ENCODE data around the gene MGST3.
"Not testable (repeated sequence)": the region's sequence is repeated elsewhere in the genome, so short reads cannot be mapped to it uniquely, and the experiment has no call there.

The MGST3 gene

GRCh38 chr1:165630629-165631341 lies at the start of gene MGST3:
TSS of gene MGST3 (plus strand) at chr1:165631234. CDS start at chr1:165649848, 18,614 bp downstream.
- peak; percentile 92 for DNase-seq (ENCODE audit: low spot score)
- TF ChIP-seq, protein P1, sequence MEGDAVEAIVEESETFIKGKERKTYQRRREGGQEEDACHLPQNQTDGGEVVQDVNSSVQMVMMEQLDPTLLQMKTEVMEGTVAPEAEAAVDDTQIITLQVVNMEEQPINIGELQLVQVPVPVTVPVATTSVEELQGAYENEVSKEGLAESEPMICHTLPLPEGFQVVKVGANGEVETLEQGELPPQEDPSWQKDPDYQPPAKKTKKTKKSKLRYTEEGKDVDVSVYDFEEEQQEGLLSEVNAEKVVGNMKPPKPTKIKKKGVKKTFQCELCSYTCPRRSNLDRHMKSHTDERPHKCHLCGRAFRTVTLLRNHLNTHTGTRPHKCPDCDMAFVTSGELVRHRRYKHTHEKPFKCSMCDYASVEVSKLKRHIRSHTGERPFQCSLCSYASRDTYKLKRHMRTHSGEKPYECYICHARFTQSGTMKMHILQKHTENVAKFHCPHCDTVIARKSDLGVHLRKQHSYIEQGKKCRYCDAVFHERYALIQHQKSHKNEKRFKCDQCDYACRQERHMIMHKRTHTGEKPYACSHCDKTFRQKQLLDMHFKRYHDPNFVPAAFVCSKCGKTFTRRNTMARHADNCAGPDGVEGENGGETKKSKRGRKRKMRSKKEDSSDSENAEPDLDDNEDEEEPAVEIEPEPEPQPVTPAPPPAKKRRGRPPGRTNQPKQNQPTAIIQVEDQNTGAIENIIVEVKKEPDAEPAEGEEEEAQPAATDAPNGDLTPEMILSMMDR (IDR thresholded peaks at IDR 0.05; ENCODE audit: extremely low read depth, insufficient read depth, missing control alignments), result no peak
- in situ Hi-C loops (cut with MboI; ENCODE audit: low pct_unique_long_range_greater_than_20kb, low sequenced_read_pairs, unreplicated experiment), result no loop called here

GRCh38 chr1:165581926-165582325 lies 49.1 kb upstream of the MGST3 start:
- TF ChIP-seq, protein P1 (IDR thresholded peaks at IDR 0.05; ENCODE audit: extremely low read depth, insufficient read depth, missing control alignments), result no peak
- in situ Hi-C loops (cut with MboI; ENCODE audit: low pct_unique_long_range_greater_than_20kb, low sequenced_read_pairs, unreplicated experiment), result no loop called here
- no peak for DNase-seq (ENCODE audit: low spot score)

- TF ChIP-seq, protein P1 (IDR thresholded peaks at IDR 0.05; ENCODE audit: extremely low read depth, insufficient read depth, missing control alignments), result no peak
- in situ Hi-C loops (cut with MboI; ENCODE audit: low pct_unique_long_range_greater_than_20kb, low sequenced_read_pairs, unreplicated experiment), result no loop called here
- no peak for DNase-seq (ENCODE audit: low spot score)
Observed at GRCh38 chr1:165586398-165586797, 44.6 kb upstream of the MGST3 start.

GRCh38 chr1:165591391-165591790 lies 39.6 kb upstream of the MGST3 start:
- DNase-seq (ENCODE audit: low spot score); in situ Hi-C loops (cut with MboI; ENCODE audit: low pct_unique_long_range_greater_than_20kb, low sequenced_read_pairs, unreplicated experiment): not testable (repeated sequence)

DNA sequence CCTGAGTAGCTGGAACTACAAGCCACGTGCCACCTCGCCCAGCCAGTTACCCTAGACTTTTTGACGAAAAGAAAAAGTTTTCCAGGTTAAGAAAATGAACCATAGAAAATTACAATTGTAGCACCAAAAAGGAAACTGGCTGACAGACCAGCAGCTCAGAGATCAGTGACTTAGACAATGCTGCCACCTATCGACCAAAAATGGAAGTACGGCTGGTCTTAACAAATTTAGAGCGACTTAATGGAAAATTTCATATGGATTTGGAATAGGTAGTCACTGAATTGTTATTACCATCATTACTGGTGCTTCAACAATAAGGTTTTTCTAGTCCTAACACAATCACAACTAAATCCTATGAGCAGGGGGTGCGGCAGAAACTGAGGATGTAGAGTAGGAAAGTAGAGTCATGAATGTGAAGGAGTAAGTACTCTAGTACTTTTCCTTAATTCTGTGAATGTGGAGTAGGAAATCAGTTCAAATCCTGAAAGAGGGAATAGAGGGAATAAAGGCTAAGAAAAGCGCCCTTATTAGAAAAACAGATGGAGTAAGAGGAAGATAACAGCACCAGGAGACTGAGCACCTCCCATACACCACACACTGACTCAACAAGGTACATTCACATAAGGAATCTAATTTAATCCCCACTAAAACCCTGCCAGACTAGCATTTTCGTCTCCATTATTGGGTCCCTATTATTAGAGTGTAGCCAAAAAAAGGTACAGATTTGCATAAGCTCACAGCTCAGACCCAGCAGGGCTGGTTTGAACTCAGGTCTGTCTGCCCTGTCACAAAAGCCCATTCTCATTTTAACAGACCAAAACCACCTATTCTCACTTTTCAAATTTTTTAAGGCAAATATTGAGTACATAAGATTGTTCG lies 37.9 kb upstream of the MGST3 start:
- in situ Hi-C loops (cut with MboI; ENCODE audit: low pct_unique_long_range_greater_than_20kb, low sequenced_read_pairs, unreplicated experiment), result no loop called here
- TF ChIP-seq, protein P1 (IDR thresholded peaks at IDR 0.05; ENCODE audit: extremely low read depth, insufficient read depth, missing control alignments), result peak; percentile 81

DNA sequence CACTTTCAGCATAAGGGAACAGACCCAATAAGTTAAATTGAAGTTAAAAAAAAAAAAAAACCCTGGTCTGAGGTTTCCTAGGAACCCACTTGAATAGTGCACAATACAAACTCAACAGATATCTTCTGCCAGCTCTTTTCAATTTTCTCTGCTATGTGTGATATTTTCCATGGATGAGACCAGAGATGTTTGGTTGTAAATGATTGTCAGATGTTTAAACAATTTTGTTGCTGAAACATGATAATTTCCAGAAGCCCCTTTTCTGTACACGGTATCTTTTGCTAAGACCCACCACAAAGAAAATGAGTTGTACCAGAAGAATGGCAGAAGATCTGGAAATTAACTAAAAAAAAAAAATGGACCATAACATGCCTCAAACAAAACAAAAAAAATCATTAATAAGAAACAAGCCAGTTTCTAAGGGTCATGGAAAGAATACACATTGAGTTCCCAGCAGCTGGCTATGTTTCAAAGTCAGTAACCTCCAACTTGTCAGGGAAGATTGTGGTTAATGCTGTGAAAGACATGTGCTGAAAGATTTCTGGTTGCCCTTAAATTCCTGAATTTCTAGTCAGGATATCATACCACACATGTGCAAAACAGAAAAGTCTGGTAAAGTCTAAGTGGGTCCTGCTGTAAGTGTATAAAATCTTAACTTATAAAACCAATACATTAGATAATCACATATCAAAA lies 35.6 kb upstream of the MGST3 start:
- in situ Hi-C loops (cut with MboI; ENCODE audit: low pct_unique_long_range_greater_than_20kb, low sequenced_read_pairs, unreplicated experiment), result loop anchor here (5.0 kb wide), 1 partner anchor 193 kb away; no protein-coding TSS in a partner anchor
- TF ChIP-seq, protein P1 (IDR thresholded peaks at IDR 0.05; ENCODE audit: extremely low read depth, insufficient read depth, missing control alignments), result no peak
- no peak for DNase-seq (ENCODE audit: low spot score)

More for the DNA sequence above, 37.9 kb upstream of the MGST3 start:
- peak; percentile 64 for DNase-seq (ENCODE audit: low spot score)

Measured in GM13977 (cell line).